Stimulated activated CD4-positive, alpha-beta T cell treated with anti-CD3 and anti-CD28 coated beads, Interleukin-4, amount 100 ng/mL, for 1 hour (primary cell): Measurements from ENCODE around the gene ZNF19.

Source experiments
- DNase-seq: peaks from one replicate; pipeline ENCODE4 v3.0.0-alpha.2; 2020

ZNF19 gene

GRCh38 chr16:71484006-71484893 lies 4.9 kb downstream of the ZNF19 start:
- peak; percentile 70 for DNase-seq

- DNase-seq, result no peak
Observed at GRCh38 chr16:71482569-71482968, 6.6 kb downstream of the ZNF19 start.

- no peak for DNase-seq
Observed at GRCh38 chr16:71480956-71481355, 8.2 kb downstream of the ZNF19 start.

GRCh38 chr16:71479420-71479819 lies 9.7 kb downstream of the ZNF19 start:
- no peak for DNase-seq

GRCh38 chr16:71476457-71477124 lies 12.5 kb downstream of the ZNF19 start:
- DNase-seq, result no peak

GRCh38 chr16:71474864-71475263 lies 14.3 kb downstream of the ZNF19 start:
- DNase-seq, result no peak

GRCh38 chr16:71473891-71474290 lies 15.2 kb downstream of the ZNF19 start:
- DNase-seq, result no peak

- DNase-seq, result no peak
Observed at GRCh38 chr16:71472931-71473330, 16.2 kb downstream of the ZNF19 start.

- no peak for DNase-seq
Observed at GRCh38 chr16:71472051-71472450, 17.1 kb downstream of the ZNF19 start.

- peak; percentile 44 for DNase-seq
Observed at GRCh38 chr16:71467810-71468209, 21.3 kb downstream of the ZNF19 start.

GRCh38 chr16:71464231-71464630 lies 24.9 kb downstream of the ZNF19 start:
- no peak for DNase-seq

- DNase-seq, result peak; percentile 79
Observed at GRCh38 chr16:71461686-71462648, 27.2 kb downstream of the ZNF19 start, which contains the start of gene ZNF23. Gene ZNF23, minus strand, starts transcription at chr16:71462247. Its CDS starts 5,451 bp downstream, at chr16:71456796.

- DNase-seq, result no peak
Observed at GRCh38 chr16:71460941-71461340, 28.2 kb downstream of the ZNF19 start.

- no peak for DNase-seq
Observed at GRCh38 chr16:71460236-71460635, 28.9 kb downstream of the ZNF19 start.

- no peak for DNase-seq
Observed at GRCh38 chr16:71459510-71459909, 29.6 kb downstream of the ZNF19 start.

- DNase-seq, result no peak
Observed at GRCh38 chr16:71456801-71457200, 32.3 kb downstream of the ZNF19 start.

GRCh38 chr16:71453036-71453435 lies 36.1 kb downstream of the ZNF19 start:
- DNase-seq, result no peak

GRCh38 chr16:71449020-71449419 lies 40.1 kb downstream of the ZNF19 start:
- DNase-seq, result no peak

- no peak for DNase-seq
Observed at GRCh38 chr16:71448274-71448866, 40.8 kb downstream of the ZNF19 start.

- DNase-seq, result no peak
Observed at GRCh38 chr16:71443714-71444113, 45.4 kb downstream of the ZNF19 start.

- DNase-seq, result no peak
Observed at GRCh38 chr16:71442051-71442440, 47.1 kb downstream of the ZNF19 start, which contains the start of gene TLE7. Gene TLE7, minus strand, starts transcription at chr16:71442054. Its CDS starts 8,730 bp downstream, at chr16:71433324.

GRCh38 chr16:71441348-71442050 lies 47.6 kb downstream of the ZNF19 start:
- DNase-seq, result peak; percentile 28
